GM18507 (cell line): ENCODE measurements around the gene C20orf202.
"Not testable (repeated sequence)": the region's sequence is repeated elsewhere in the genome, so short reads cannot be mapped to it uniquely, and the experiment has no call there.

ENCODE experiments used
- DNase-seq: peaks from one replicate; pipeline ENCODE4 v3.0.0; 2011; ENCODE audit warnings: low read depth; ENCODE audit not compliant: insufficient read length; ENCODE audit errors: extremely low spot score
- FAIRE-seq: peaks from 2 replicates; lab custom pipeline; 2011; peaks lifted over from hg19 to GRCh38; lab: Jason Lieb, UNC

C20orf202 gene

GRCh38 chr20:1232286-1233111 is 29.2 kb downstream of the C20orf202 start:
- FAIRE-seq (peak; percentile 36), DNase-seq (no peak)

- no peak for FAIRE-seq
- DNase-seq: no peak
These were observed 37.3 kb downstream of the C20orf202 start for GRCh38 chr20:1240549-1240948.

- FAIRE-seq: no peak
These were observed 38.2 kb downstream of the C20orf202 start for GRCh38 chr20:1241456-1241855.

GRCh38 chr20:1242099-1242498 is 38.8 kb downstream of the C20orf202 start:
- no peak for DNase-seq
- FAIRE-seq: no peak

More at GRCh38 chr20:1241456-1241855, 38.2 kb downstream of the C20orf202 start:
- no peak for DNase-seq

- DNase-seq (no peak), FAIRE-seq (peak; percentile 89)
These were observed 39.3 kb downstream of the C20orf202 start for GRCh38 chr20:1242530-1242929.

- DNase-seq (no peak), FAIRE-seq (no peak)
These were observed 42.3 kb downstream of the C20orf202 start for GRCh38 chr20:1245578-1245977.

GRCh38 chr20:1247689-1248088 is 44.4 kb downstream of the C20orf202 start:
- DNase-seq (no peak), FAIRE-seq (no peak)

GRCh38 chr20:1250282-1250681 is 47.0 kb downstream of the C20orf202 start:
- not testable (repeated sequence) for FAIRE-seq, DNase-seq

GRCh38 chr20:1252416-1252815 is 49.2 kb downstream of the C20orf202 start:
- FAIRE-seq: no peak
- no peak for DNase-seq

- DNase-seq: no peak
- FAIRE-seq: no peak
These were observed 51.0 kb downstream of the C20orf202 start for GRCh38 chr20:1254254-1254653.

- FAIRE-seq (no peak), DNase-seq (no peak)
These were observed 52.4 kb downstream of the C20orf202 start for GRCh38 chr20:1255675-1256074.
